A673 (cell line): ENCODE results near the gene FGFR3.

Experiments used
- EZH2 ChIP-seq: fragments of 200-600 bp; sonication (generic); IDR thresholded peaks from 2 replicates; pipeline ENCODE4 v1.6.1; 2017; ENCODE audit warnings: borderline replicate concordance, low read depth, mild to moderate bottlenecking, mixed read lengths, antibody characterized with exemption, low read length; ENCODE audit not compliant: poor library complexity, severe bottlenecking
- TF ChIP-seq, protein P1 (sequence below): fragments of 300-800, 200-600 bp; sonication (generic); conservative IDR thresholded peaks from 2 replicates; pipeline ENCODE4 v1.5.1; 2017; ENCODE audit warnings: low read depth, mild to moderate bottlenecking, antibody characterized with exemption, low read length, moderate library complexity, mixed read lengths

- TF ChIP-seq, protein P1, sequence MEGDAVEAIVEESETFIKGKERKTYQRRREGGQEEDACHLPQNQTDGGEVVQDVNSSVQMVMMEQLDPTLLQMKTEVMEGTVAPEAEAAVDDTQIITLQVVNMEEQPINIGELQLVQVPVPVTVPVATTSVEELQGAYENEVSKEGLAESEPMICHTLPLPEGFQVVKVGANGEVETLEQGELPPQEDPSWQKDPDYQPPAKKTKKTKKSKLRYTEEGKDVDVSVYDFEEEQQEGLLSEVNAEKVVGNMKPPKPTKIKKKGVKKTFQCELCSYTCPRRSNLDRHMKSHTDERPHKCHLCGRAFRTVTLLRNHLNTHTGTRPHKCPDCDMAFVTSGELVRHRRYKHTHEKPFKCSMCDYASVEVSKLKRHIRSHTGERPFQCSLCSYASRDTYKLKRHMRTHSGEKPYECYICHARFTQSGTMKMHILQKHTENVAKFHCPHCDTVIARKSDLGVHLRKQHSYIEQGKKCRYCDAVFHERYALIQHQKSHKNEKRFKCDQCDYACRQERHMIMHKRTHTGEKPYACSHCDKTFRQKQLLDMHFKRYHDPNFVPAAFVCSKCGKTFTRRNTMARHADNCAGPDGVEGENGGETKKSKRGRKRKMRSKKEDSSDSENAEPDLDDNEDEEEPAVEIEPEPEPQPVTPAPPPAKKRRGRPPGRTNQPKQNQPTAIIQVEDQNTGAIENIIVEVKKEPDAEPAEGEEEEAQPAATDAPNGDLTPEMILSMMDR = no peak
- TF ChIP-seq EZH2 = no peak
Observed at GRCh38 chr4:1743551-1743950, 49.5 kb upstream of the FGFR3 start.
